Psoas muscle (tissue), 8 donors: ENCODE measurements around the gene PITPNC1. TPM values are rescaled to one million over a fixed set of nuclear protein-coding genes. Genes with fewer than 3 reads are reported as not detected.

Source experiments
- ATAC-seq, 4 donors: fragments of 200-7000 bp; cut with Tn5 transposase; one replicate each; pipeline ENCODE4 v1.9.1; 2020; ENCODE audit warnings: moderate library complexity in 3 of 4, mild to moderate bottlenecking in 2 of 4
- DNase-seq, 2 donors: peaks; one replicate each; pipeline ENCODE4 v3.0.0-alpha.2; 2020
- H3K27ac ChIP-seq: fragments of 200-600 bp; one replicate; pipeline ENCODE4 v1.8.0; 2022
- H3K27me3 ChIP-seq, 3 donors: fragments of 200-600 bp in 1 of 3; one replicate each; pipeline versions ENCODE4 v1.6.1 to v1.8.0; 2013 to 2022; ENCODE audit warnings: low read length in 2 of 3, mild to moderate bottlenecking in 2 of 3, moderate library complexity in 1 of 3; ENCODE audit not compliant: insufficient read depth in 3 of 3
- H3K36me3 ChIP-seq, 2 donors: fragments of 200-600 bp in 1 of 2; one replicate each; pipeline versions ENCODE4 v1.6.1 to v1.8.0; 2013 to 2022; ENCODE audit warnings: low read depth in 1 of 2, mild to moderate bottlenecking in 1 of 2, moderate library complexity in 1 of 2; ENCODE audit not compliant: insufficient read depth in 1 of 2
- H3K4me1 ChIP-seq: fragments of 200-600 bp; one replicate; pipeline ENCODE4 v1.8.0; 2022
- H3K4me3 ChIP-seq: fragments of 200-600 bp; one replicate; pipeline ENCODE4 v1.8.0; 2022; ENCODE audit warnings: mild to moderate bottlenecking
- H3K9me3 ChIP-seq: fragments of 200-600 bp; one replicate; pipeline ENCODE4 v1.8.0; 2022
- CTCF ChIP-seq: fragments of 200-600 bp; IDR thresholded peaks from one replicate; pipeline ENCODE4 v1.8.0; 2022; ENCODE audit warnings: antibody characterized with exemption
- WGBS, 3 donors: extraction: QIAGEN DNeasy Blood & Tissue Kit; methylation state at CpG; one replicate each; pipeline versions ENCODE4 v1.1.6 to v1.1.7; 2013; 5-methylcytosine and 5-hydroxymethylcytosine counted together
- intact Hi-C, 2 donors: fragments of 100-400 bp; cut with DNase I; formaldehyde crosslinking; loops; one replicate each; pipeline versions ENCODE4 v1.11.0 to v1.14.2; 2022
- polyA plus RNA-seq, 3 donors: library from polyadenylated mRNA; stranded (reverse); fragments of 200-250 nt; gene quantifications; one replicate each; pipeline ENCODE4 v1.2.3, GENCODE V29; 2013
- total RNA-seq, 4 donors: library from RNA; stranded (reverse); fragmentation: NEBNext Ultra II Directional in 2 of 4; extraction: Animal tissue kit (Norgen Biotek cat#: 25700) in 2 of 4; gene quantifications; one replicate each; pipeline versions ENCODE4 v1.2.1 to v1.2.4, GENCODE V29; 2021 to 2023
- donor health status: healthy with polysubstance abuse.
- donor health status: DM: no; HTN: no; CAD: no; lungs with moderate emphysema.
- donor health status: Bipolar disorder and iron deficiency.
- donor health status: healthy.
- donor health status: DM: yes; HTN: yes; CAD: no.
- donor health status: DM: no; HTN: no; CAD: no.
- donor health status: DM: no; HTN: no; CAD: no.
- donor health status: DM: yes; HTN: yes; CAD: no.

Gene PITPNC1
- total and polyA plus RNA-seq, 7 donors: 4.4 to 54.7 (median 6.6) TPM

GRCh38 chr17:67433248-67433924 lies 56.3 kb downstream of the PITPNC1 start:
- no peaks in the 10 kb centered on the region for H3K9me3 ChIP-seq
- intact Hi-C loops: no loop called here
- ATAC-seq: no peak
- no peak for DNase-seq
- H3K4me1 ChIP-seq: no peaks in the 10 kb centered on the region
- WGBS, 3 donors: 82 to 85% (median 83%) methylated on average over 21 of the region's 21 CpGs
- no peak overlapping the region for H3K27ac ChIP-seq
- H3K27me3 ChIP-seq: no peaks in the 10 kb centered on the region
- H3K4me3 ChIP-seq: no peak overlapping the region
- no peak for TF ChIP-seq CTCF
- no peaks in the 10 kb centered on the region for H3K36me3 ChIP-seq

DNA sequence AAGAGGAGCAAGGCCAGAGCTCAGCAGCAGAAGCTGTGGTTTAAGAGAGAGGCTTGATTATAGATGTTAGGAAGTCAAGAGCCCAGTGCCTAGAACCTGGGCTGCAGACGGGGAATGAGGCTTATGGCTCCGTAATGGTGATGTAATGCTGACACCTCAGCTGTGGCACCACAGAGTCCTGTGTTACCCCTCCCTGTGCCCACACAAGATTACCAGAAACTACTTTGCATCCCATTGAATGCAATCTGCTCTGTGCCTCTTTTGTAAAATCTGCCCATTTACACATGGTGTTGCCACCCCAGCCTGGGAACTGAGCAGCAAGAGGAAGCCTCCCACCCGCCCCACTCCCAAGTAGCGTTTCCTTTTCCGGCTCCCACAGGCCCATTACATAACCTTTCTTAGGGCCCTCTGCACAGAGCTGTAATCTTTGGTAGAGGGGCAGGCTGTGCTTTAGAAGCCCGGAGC lies 57.0 kb downstream of the PITPNC1 start:
- TF ChIP-seq CTCF: no peak
- intact Hi-C loops: no loop called here
- no peaks in the 10 kb centered on the region for H3K27me3 ChIP-seq
- DNase-seq (no peak), ATAC-seq (peak in 3 of 4 donors; percentile 45 to 72 (median 48))
- no peaks in the 10 kb centered on the region for H3K9me3 ChIP-seq
- WGBS, 3 donors: 76 to 84% (median 77%) methylated on average over 6 of the region's 6 CpGs
- no peak overlapping the region for H3K27ac ChIP-seq
- no peak overlapping the region for H3K4me3 ChIP-seq
- no peaks in the 10 kb centered on the region for H3K36me3 ChIP-seq
- no peaks in the 10 kb centered on the region for H3K4me1 ChIP-seq

GRCh38 chr17:67435122-67435521 lies 58.0 kb downstream of the PITPNC1 start:
- Histone ChIP-seq H3K4me1 (no peaks in the 10 kb centered on the region), H3K4me3 (no peak overlapping the region), H3K36me3 (no peaks in the 10 kb centered on the region), H3K27me3 (peaks cover 0 to 3% (median 0%) of the 10 kb centered on the region in 3 donors), H3K27ac (no peak overlapping the region), H3K9me3 (no peaks in the 10 kb centered on the region)
- intact Hi-C loops: no loop called here
- no peak for DNase-seq
- no peak for ATAC-seq
- WGBS, 3 donors: 74 to 87% (median 85%) methylated on average over 5 of the region's 5 CpGs
- TF ChIP-seq CTCF: no peak

DNA sequence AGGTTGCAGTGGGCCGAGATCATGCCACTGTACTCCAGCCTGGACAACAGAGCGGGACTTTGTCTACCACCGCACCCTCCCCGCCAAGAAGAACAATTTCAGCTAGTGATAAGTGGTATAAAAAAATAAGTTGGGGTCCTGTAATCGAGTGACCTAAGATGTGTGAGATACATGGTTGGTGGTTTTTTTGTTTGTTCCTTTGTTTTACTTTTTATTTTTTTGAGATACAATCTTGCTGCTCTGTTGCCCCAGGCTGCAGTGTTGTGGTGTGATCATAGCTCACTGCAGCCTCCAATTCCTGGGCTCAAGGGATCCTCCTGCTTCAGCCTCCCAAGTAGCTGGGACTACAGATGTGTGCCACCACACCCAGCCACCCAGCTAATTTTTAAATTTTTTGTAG lies 58.7 kb downstream of the PITPNC1 start:
- Histone ChIP-seq H3K4me1 (peaks cover 2% of the 10 kb centered on the region), H3K36me3 (no peaks in the 10 kb centered on the region), H3K27me3 (peaks cover 0 to 5% (median 0%) of the 10 kb centered on the region in 3 donors), H3K9me3 (no peaks in the 10 kb centered on the region), H3K4me3 (no peak overlapping the region), H3K27ac (no peak overlapping the region)
- TF ChIP-seq CTCF: no peak
- ATAC-seq: no peak
- WGBS, 3 donors: 96 to 98% (median 97%) methylated on average over 5 of the region's 5 CpGs
- intact Hi-C loops: no loop called here
- no peak for DNase-seq

DNA sequence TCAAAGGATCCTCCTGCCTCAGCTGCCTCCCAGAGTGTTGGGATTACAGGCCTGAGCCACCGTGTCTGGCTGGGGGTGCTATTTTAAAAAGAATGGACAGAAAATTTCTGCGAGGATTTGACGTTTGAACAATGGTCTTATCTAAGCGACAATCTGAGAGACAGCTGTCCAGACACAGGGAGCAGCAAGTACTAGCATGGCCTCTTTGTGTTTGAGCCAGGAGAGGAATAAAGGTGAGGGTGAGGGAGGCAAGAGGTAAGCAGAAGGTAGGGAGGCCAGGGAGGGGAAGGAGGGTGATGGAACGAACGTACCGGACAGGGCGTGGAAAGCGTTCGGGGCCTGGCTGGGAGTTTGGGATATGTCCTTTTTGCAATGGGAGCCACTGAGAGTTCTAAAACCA lies 59.2 kb downstream of the PITPNC1 start:
- peaks cover 6% of the 10 kb centered on the region for H3K4me1 ChIP-seq
- WGBS, 3 donors: 60 to 71% (median 61%) methylated on average over 10 of the region's 10 CpGs
- no peak for TF ChIP-seq CTCF
- ATAC-seq: no peak
- peaks cover 0 to 8% (median 2%) of the 10 kb centered on the region in 3 donors for H3K27me3 ChIP-seq
- intact Hi-C loops: no loop called here
- H3K36me3 ChIP-seq: no peaks in the 10 kb centered on the region
- no peak overlapping the region for H3K4me3 ChIP-seq
- H3K9me3 ChIP-seq: no peaks in the 10 kb centered on the region
- no peak overlapping the region for H3K27ac ChIP-seq
- no peak for DNase-seq
